Neuronal stem cell (in vitro differentiated cells): ENCODE measurements around the gene POM121.
"Not testable (repeated sequence)": the region's sequence is repeated elsewhere in the genome, so short reads cannot be mapped to it uniquely, and the experiment has no call there.

Source experiments
- DNase-seq: peaks from one replicate; pipeline ENCODE4 v3.0.0-alpha.2; 2013; ENCODE audit warnings: low spot score
- H2AFZ ChIP-seq: one replicate; pipeline ENCODE4 v1.6.1; 2013; ENCODE audit warnings: mild to moderate bottlenecking, low read length, inconsistent platforms
- H2AK5ac ChIP-seq: 2 replicates; pipeline ENCODE4 v1.6.1; 2013; ENCODE audit warnings: low read depth, mild to moderate bottlenecking, inconsistent platforms, low read length, moderate library complexity, mixed read lengths
- H2BK120ac ChIP-seq: 2 replicates; pipeline ENCODE4 v1.6.1; 2013; ENCODE audit warnings: low read depth, mild to moderate bottlenecking, inconsistent platforms, low read length, moderate library complexity, mixed read lengths
- H2BK12ac ChIP-seq: one replicate; pipeline ENCODE4 v1.6.1; 2013; ENCODE audit warnings: low read length, inconsistent platforms
- H2BK15ac ChIP-seq: 2 replicates; pipeline ENCODE4 v1.6.1; 2013; ENCODE audit warnings: mild to moderate bottlenecking, low read length, inconsistent platforms, mixed read lengths
- H2BK5ac ChIP-seq: one replicate; pipeline ENCODE4 v1.6.1; 2013; ENCODE audit warnings: inconsistent platforms, mild to moderate bottlenecking, low read length, moderate library complexity
- H3K14ac ChIP-seq: one replicate; pipeline ENCODE4 v1.6.1; 2013; ENCODE audit warnings: low read length, inconsistent platforms
- H3K18ac ChIP-seq: 2 replicates; pipeline ENCODE4 v1.6.1; 2013; ENCODE audit warnings: low read length, inconsistent platforms
- H3K23ac ChIP-seq: 2 replicates; pipeline ENCODE4 v1.6.1; 2013; ENCODE audit warnings: low read depth, mild to moderate bottlenecking, mixed read lengths, low read length, inconsistent platforms; ENCODE audit not compliant: poor library complexity
- H3K27ac ChIP-seq: replicated peaks from 3 replicates; pipeline ENCODE4 v1.5.1; 2013; ENCODE audit warnings: low read length, inconsistent platforms
- H3K27me3 ChIP-seq, 3 experiments: 2 replicates each; pipeline ENCODE4 v1.6.1; 2013; ENCODE audit warnings: low read length in 3 of 3, mild to moderate bottlenecking in 2 of 3, inconsistent platforms in 1 of 3, low read depth in 1 of 3, mixed read lengths in 1 of 3, moderate library complexity in 1 of 3; ENCODE audit not compliant: control insufficient read depth in 3 of 3, insufficient read depth in 3 of 3
- H3K36me3 ChIP-seq, 2 donors: replicated peaks in 1 of 2; 2 replicates each; pipeline ENCODE4 v1.6.1; 2013; ENCODE audit warnings: low read length in 2 of 2; ENCODE audit not compliant: control insufficient read depth in 2 of 2, insufficient read depth in 2 of 2
- H3K4ac ChIP-seq: 2 replicates; pipeline ENCODE4 v1.6.1; 2013; ENCODE audit warnings: inconsistent platforms, mild to moderate bottlenecking, low read length, moderate library complexity
- H3K4me1 ChIP-seq, 2 donors: 1 replicate in 1 of 2; 2 replicates in 1 of 2; pipeline ENCODE4 v1.6.1; 2013; ENCODE audit warnings: low read length in 2 of 2, low read depth in 1 of 2; ENCODE audit not compliant: control insufficient read depth in 2 of 2, insufficient read depth in 1 of 2
- H3K4me2 ChIP-seq: one replicate; pipeline ENCODE4 v1.6.1; 2013; ENCODE audit warnings: mild to moderate bottlenecking, low read length, inconsistent platforms; ENCODE audit not compliant: insufficient read depth, poor library complexity, severe bottlenecking
- H3K4me3 ChIP-seq, 2 donors: 2 replicates each; pipeline ENCODE4 v1.5.1; 2013; ENCODE audit warnings: low read length in 2 of 2, mild to moderate bottlenecking in 2 of 2, inconsistent platforms in 1 of 2, moderate library complexity in 1 of 2
- H3K79me1 ChIP-seq: one replicate; pipeline ENCODE4 v1.6.1; 2013; ENCODE audit warnings: low read depth, mild to moderate bottlenecking, inconsistent platforms, low read length, moderate library complexity
- H3K9ac ChIP-seq: one replicate; pipeline ENCODE4 v1.6.1; 2013; ENCODE audit warnings: mild to moderate bottlenecking, low read depth, low read length, inconsistent platforms; ENCODE audit not compliant: poor library complexity
- H3K9me3 ChIP-seq, 2 donors: replicated peaks in 1 of 2; 2 replicates each; pipeline versions ENCODE3 to v1.6.1; 2013; ENCODE audit warnings: low read length in 2 of 2, mild to moderate bottlenecking in 2 of 2, inconsistent platforms in 1 of 2, low read depth in 1 of 2, mixed read lengths in 1 of 2, moderate library complexity in 1 of 2; ENCODE audit not compliant: control insufficient read depth in 2 of 2, insufficient read depth in 1 of 2
- H4K8ac ChIP-seq: one replicate; pipeline ENCODE4 v1.6.1; 2013; ENCODE audit warnings: low read depth, mild to moderate bottlenecking, inconsistent platforms, low read length, moderate library complexity
- H4K91ac ChIP-seq: one replicate; pipeline ENCODE4 v1.6.1; 2013; ENCODE audit warnings: low read length, low read depth, mild to moderate bottlenecking, inconsistent platforms; ENCODE audit not compliant: poor library complexity
- WGBS, 2 donors: extraction: QIAGEN DNeasy Blood & Tissue Kit; methylation state at CpG; one replicate each; pipeline ENCODE4 v1.1.7; 2013; ENCODE audit warnings: missing lambda C conversion rate in 2 of 2, mixed read lengths in 1 of 2; ENCODE audit not compliant: insufficient read length in 2 of 2, insufficient replicate concordance in 1 of 2; ENCODE audit errors: extremely low coverage in 2 of 2; 5-methylcytosine and 5-hydroxymethylcytosine counted together

The POM121 gene

DNA sequence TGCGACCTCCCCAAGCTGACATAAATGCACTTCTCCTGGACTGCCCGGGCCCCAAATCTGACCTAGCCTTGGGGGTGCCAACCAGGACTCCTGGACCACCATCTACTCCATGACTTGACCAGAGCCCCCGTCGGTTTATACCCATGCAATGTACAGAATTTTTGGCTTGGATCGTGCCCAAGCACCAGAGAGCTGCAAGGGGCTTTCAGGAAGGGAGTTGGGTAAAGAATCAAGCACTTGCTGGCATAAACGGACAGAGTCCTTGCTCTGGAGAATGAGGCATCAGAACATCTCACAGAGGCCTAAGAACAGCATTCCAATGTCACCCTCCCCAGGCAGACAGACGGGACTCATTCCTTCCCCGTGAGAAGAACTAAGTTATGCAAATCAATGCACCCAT, 38.2 kb downstream of the POM121 start:
- H2AFZ ChIP-seq, DNase-seq, H3K4me2 ChIP-seq, H3K23ac ChIP-seq, H3K14ac ChIP-seq, H4K8ac ChIP-seq, H2BK5ac ChIP-seq, H3K18ac ChIP-seq, H3K4me3 ChIP-seq, H2BK15ac ChIP-seq, H3K9ac ChIP-seq, H3K27me3 ChIP-seq, H3K36me3 ChIP-seq, H2AK5ac ChIP-seq, H3K79me1 ChIP-seq, H3K4me1 ChIP-seq, H2BK120ac ChIP-seq, H3K9me3 ChIP-seq, H3K27ac ChIP-seq, H2BK12ac ChIP-seq, H3K4ac ChIP-seq, H4K91ac ChIP-seq: not testable (repeated sequence)
- WGBS, 2 donors, result no CpG with 5 or more reads among the region's 8 CpGs

GRCh38 chr7:72965186-72965975, 40.5 kb downstream of the POM121 start:
- not testable (repeated sequence) for H2BK5ac ChIP-seq, H4K91ac ChIP-seq, H2BK15ac ChIP-seq, DNase-seq, H2AFZ ChIP-seq, H3K4me2 ChIP-seq, H3K4me3 ChIP-seq, H3K14ac ChIP-seq, H3K79me1 ChIP-seq, H3K9me3 ChIP-seq, H3K36me3 ChIP-seq, H2AK5ac ChIP-seq, H2BK120ac ChIP-seq, H2BK12ac ChIP-seq, H3K27me3 ChIP-seq, H3K4me1 ChIP-seq, H3K27ac ChIP-seq, H3K9ac ChIP-seq, H3K4ac ChIP-seq, H4K8ac ChIP-seq, H3K23ac ChIP-seq, H3K18ac ChIP-seq
- WGBS, 2 donors, result no CpG with 5 or more reads among the region's 31 CpGs

- H2AFZ ChIP-seq, H2BK5ac ChIP-seq, H3K18ac ChIP-seq, H3K9me3 ChIP-seq, H3K23ac ChIP-seq, H3K4ac ChIP-seq, H2BK12ac ChIP-seq, H3K79me1 ChIP-seq, H3K27ac ChIP-seq, H3K4me2 ChIP-seq, H3K9ac ChIP-seq, H3K4me1 ChIP-seq, H3K36me3 ChIP-seq, H4K91ac ChIP-seq, H2AK5ac ChIP-seq, H2BK15ac ChIP-seq, H2BK120ac ChIP-seq, H3K27me3 ChIP-seq, H3K14ac ChIP-seq, H4K8ac ChIP-seq, DNase-seq, H3K4me3 ChIP-seq: not testable (repeated sequence)
- WGBS, 2 donors, result no CpG with 5 or more reads among the region's 3 CpGs
Observed at GRCh38 chr7:72966892-72967291, 42.0 kb downstream of the POM121 start.

DNA sequence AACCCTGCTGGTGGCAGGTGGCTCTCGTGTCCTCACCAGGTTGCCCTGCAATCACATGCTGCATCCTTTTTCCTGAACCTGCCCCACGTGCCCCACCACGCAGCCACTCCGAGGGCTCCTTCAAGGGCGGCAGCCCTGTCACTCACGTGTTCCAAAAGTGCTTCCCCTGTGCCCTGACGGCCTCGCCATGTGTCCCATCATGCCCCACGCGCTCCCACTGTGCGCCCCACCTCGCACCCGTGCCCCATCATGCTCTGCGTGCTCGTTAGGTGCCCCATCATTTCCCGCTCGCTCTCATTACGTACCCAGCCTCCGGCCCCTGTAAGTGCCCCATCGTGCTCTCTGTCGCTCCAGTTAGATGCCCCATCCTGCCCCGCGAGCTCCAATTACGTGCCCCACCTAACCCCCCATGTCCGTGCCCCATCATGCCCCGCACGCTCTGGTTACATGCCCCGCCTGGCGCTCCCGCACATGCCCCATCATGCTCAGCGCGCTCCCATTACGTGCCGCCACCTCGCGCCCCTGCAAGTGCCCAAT, 44.2 kb downstream of the POM121 start, which contains the start of gene TRIM74:
Gene TRIM74 (minus strand): TSS at position 487 of the 537 bp plus-strand sequence. CDS start 3,309 bp downstream, outside the sequence.
- not testable (repeated sequence) for H2BK5ac ChIP-seq, H4K8ac ChIP-seq, H3K4me2 ChIP-seq, H3K23ac ChIP-seq, H3K36me3 ChIP-seq, H3K18ac ChIP-seq, H3K14ac ChIP-seq, H3K79me1 ChIP-seq, DNase-seq, H2BK15ac ChIP-seq, H3K4me3 ChIP-seq, H3K27me3 ChIP-seq, H3K4ac ChIP-seq, H2BK12ac ChIP-seq, H2BK120ac ChIP-seq, H3K9ac ChIP-seq, H3K27ac ChIP-seq, H3K9me3 ChIP-seq, H2AFZ ChIP-seq, H2AK5ac ChIP-seq, H3K4me1 ChIP-seq, H4K91ac ChIP-seq
- no CpG with 5 or more reads among the region's 36 CpGs for WGBS, 2 donors
